ENCODE results near the gene AIPL1.

The AIPL1 gene

GRCh38 chr17:6465206-6466003 lies 30.5 kb upstream of the AIPL1 start:
- DNase-seq, result no peak

GRCh38 chr17:6464446-6465041 lies 29.6 kb upstream of the AIPL1 start:
- DNase-seq, result no peak

- no peak for DNase-seq
These were observed 28.9 kb upstream of the AIPL1 start for GRCh38 chr17:6463616-6464445.

- DNase-seq, result no peak
These were observed 27.8 kb upstream of the AIPL1 start for GRCh38 chr17:6462692-6463091.

GRCh38 chr17:6461792-6462524 lies 27.0 kb upstream of the AIPL1 start:
- no peak for DNase-seq

- no peak for DNase-seq
These were observed 26.3 kb upstream of the AIPL1 start for GRCh38 chr17:6461246-6461645.

- no peak for DNase-seq
These were observed 25.7 kb upstream of the AIPL1 start for GRCh38 chr17:6460531-6461161.

- no peak for DNase-seq
These were observed 23.6 kb upstream of the AIPL1 start for GRCh38 chr17:6458460-6458950.

GRCh38 chr17:6457688-6458459 lies 23.0 kb upstream of the AIPL1 start:
- no peak for DNase-seq

GRCh38 chr17:6456914-6457687 lies 22.2 kb upstream of the AIPL1 start:
- DNase-seq, result no peak

GRCh38 chr17:6456321-6456720 lies 21.4 kb upstream of the AIPL1 start:
- DNase-seq, result no peak

- DNase-seq, result peak; percentile 28
These were observed 20.4 kb upstream of the AIPL1 start for GRCh38 chr17:6455321-6455705.

GRCh38 chr17:6454495-6455320 lies 19.8 kb upstream of the AIPL1 start:
- no peak for DNase-seq

GRCh38 chr17:6453279-6454024 lies 18.5 kb upstream of the AIPL1 start:
- DNase-seq, result no peak

- DNase-seq, result no peak
These were observed 17.7 kb upstream of the AIPL1 start for GRCh38 chr17:6452471-6453266.

- no peak for DNase-seq
These were observed 16.3 kb upstream of the AIPL1 start for GRCh38 chr17:6450926-6451832.

GRCh38 chr17:6449307-6449706 lies 14.4 kb upstream of the AIPL1 start:
- no peak for DNase-seq

Data from stimulated activated CD4-positive, alpha-beta T cell treated with anti-CD3 and anti-CD28 coated beads, Interleukin-4, amount 100 ng/mL, for 24 hours (primary cell).